ENCODE results near the gene TPD52L2. TPM values are rescaled to one million over a fixed set of nuclear protein-coding genes. Genes with fewer than 3 reads are reported as not detected.
"Not testable (repeated sequence)": the region's sequence is repeated elsewhere in the genome, so short reads cannot be mapped to it uniquely, and the experiment has no call there.

The TPD52L2 gene
- total RNA-seq, 2 experiments from 2014 or later = 67.8 to 70.8 TPM

- no peaks in the 10 kb centered on the region for H3K9me3 Mint-ChIP-seq
- ChIA-PET CTCF (interaction anchor here (1.1 kb wide), 1 partner anchor 161 kb away, joined by 3 read pairs; no protein-coding TSS in a partner anchor), POLR2A (no interaction called here)
- H3K27ac Mint-ChIP-seq = no peak overlapping the region
- H3K4me3 Mint-ChIP-seq = no peak overlapping the region
- peaks cover 32% of the 10 kb centered on the region for H3K36me3 Mint-ChIP-seq
- intact Hi-C loops (cut with micrococcal nuclease) = no loop called here
- no peaks in the 10 kb centered on the region for H3K27me3 Mint-ChIP-seq
- DNase-seq = no peak
- H3K4me1 Mint-ChIP-seq (ENCODE audit: low read depth) = peaks cover 10% of the 10 kb centered on the region
Measured at GRCh38 chr20:63877755-63878470, 12.8 kb downstream of the TPD52L2 start.

- Mint-ChIP-seq H3K27me3 (no peaks in the 10 kb centered on the region), H3K4me3 (no peak overlapping the region), H3K27ac (no peak overlapping the region), H3K36me3 (peaks cover 24% of the 10 kb centered on the region), H3K4me1 (ENCODE audit: low read depth) (peaks cover 3% of the 10 kb centered on the region), H3K9me3 (no peaks in the 10 kb centered on the region)
- DNase-seq = no peak
- intact Hi-C loops (cut with micrococcal nuclease) = no loop called here
- POLR2A ChIA-PET = no interaction called here
- CTCF ChIA-PET = interaction anchor here (1.1 kb wide), 1 partner anchor 159 kb away, joined by 3 read pairs; no protein-coding TSS in a partner anchor
Measured at GRCh38 chr20:63878899-63879663, 14.0 kb downstream of the TPD52L2 start.

GRCh38 chr20:63880901-63881300 lies 15.8 kb downstream of the TPD52L2 start:
- H3K4me1 Mint-ChIP-seq (ENCODE audit: low read depth); H3K27ac Mint-ChIP-seq; intact Hi-C loops (cut with micrococcal nuclease); H3K9me3 Mint-ChIP-seq; DNase-seq; H3K4me3 Mint-ChIP-seq; H3K27me3 Mint-ChIP-seq: not testable (repeated sequence)
- ChIA-PET POLR2A (interaction anchor here (1.0 kb wide), 1 partner anchor 11 kb away, joined by 4 read pairs; no protein-coding TSS in a partner anchor), CTCF (interaction anchor here (0.7 kb wide), 1 partner anchor 85 kb away, joined by 4 read pairs; no protein-coding TSS in a partner anchor)
- H3K36me3 Mint-ChIP-seq = peaks cover 22% of the 10 kb centered on the region

GRCh38 chr20:63881451-63882226 lies 16.6 kb downstream of the TPD52L2 start:
- Mint-ChIP-seq H3K27me3 (no peaks in the 10 kb centered on the region), H3K4me1 (ENCODE audit: low read depth) (peaks cover 3% of the 10 kb centered on the region), H3K27ac (no peak overlapping the region), H3K36me3 (peaks cover 16% of the 10 kb centered on the region), H3K4me3 (no peak overlapping the region), H3K9me3 (no peaks in the 10 kb centered on the region)
- intact Hi-C loops (cut with micrococcal nuclease) = no loop called here
- CTCF ChIA-PET = no interaction called here
- POLR2A ChIA-PET = interaction anchor here (1.0 kb wide), 1 partner anchor 10 kb away, joined by 4 read pairs; no protein-coding TSS in a partner anchor
- no peak for DNase-seq

GRCh38 chr20:63882257-63883200 lies 17.5 kb downstream of the TPD52L2 start:
- intact Hi-C loops (cut with micrococcal nuclease) = no loop called here
- H3K27me3 Mint-ChIP-seq = no peaks in the 10 kb centered on the region
- ChIA-PET CTCF (no interaction called here), POLR2A (interaction anchor here (0.9 kb wide), 1 partner anchor 9 kb away, joined by 3 read pairs; no protein-coding TSS in a partner anchor)
- DNase-seq = no peak
- H3K36me3 Mint-ChIP-seq = peaks cover 19% of the 10 kb centered on the region
- H3K4me1 Mint-ChIP-seq (ENCODE audit: low read depth) = peaks cover 3% of the 10 kb centered on the region
- H3K27ac Mint-ChIP-seq = no peak overlapping the region
- H3K4me3 Mint-ChIP-seq = no peak overlapping the region
- H3K9me3 Mint-ChIP-seq = no peaks in the 10 kb centered on the region

GRCh38 chr20:63883201-63883593 lies 18.1 kb downstream of the TPD52L2 start:
- Mint-ChIP-seq H3K4me1 (ENCODE audit: low read depth) (peaks cover under 1% of the 10 kb centered on the region), H3K9me3 (no peaks in the 10 kb centered on the region), H3K27ac (no peak overlapping the region), H3K27me3 (no peaks in the 10 kb centered on the region), H3K36me3 (peaks cover 19% of the 10 kb centered on the region), H3K4me3 (no peak overlapping the region)
- ChIA-PET POLR2A (interaction anchor here (0.9 kb wide), 1 partner anchor 10 kb away, joined by 3 read pairs; no protein-coding TSS in a partner anchor), CTCF (no interaction called here)
- intact Hi-C loops (cut with micrococcal nuclease) = no loop called here
- no peak for DNase-seq

GRCh38 chr20:63884506-63885263 lies 19.6 kb downstream of the TPD52L2 start:
- Mint-ChIP-seq H3K4me3 (no peak overlapping the region), H3K36me3 (peaks cover 26% of the 10 kb centered on the region), H3K27ac (no peak overlapping the region), H3K4me1 (ENCODE audit: low read depth) (no peaks in the 10 kb centered on the region), H3K9me3 (no peaks in the 10 kb centered on the region), H3K27me3 (no peaks in the 10 kb centered on the region)
- intact Hi-C loops (cut with micrococcal nuclease) = no loop called here
- POLR2A ChIA-PET = interaction anchor here (1.5 kb wide), 1 partner anchor 19 kb away, joined by 3 read pairs; the partner anchor contains the start of gene TPD52L2
- CTCF ChIA-PET = interaction anchor here (1.0 kb wide), 2 partner anchors 18 to 99 kb away, joined by 3 read pairs; no protein-coding TSS in a partner anchor
- DNase-seq = no peak

GRCh38 chr20:63885264-63886053 lies 20.4 kb downstream of the TPD52L2 start:
- ChIA-PET POLR2A (interaction anchor here (1.5 kb wide), 1 partner anchor 20 kb away, joined by 3 read pairs; the partner anchor contains the start of gene TPD52L2), CTCF (interaction anchor here (1.0 kb wide), 1 partner anchor 99 kb away, joined by 3 read pairs; no protein-coding TSS in a partner anchor)
- Mint-ChIP-seq H3K36me3 (peaks cover 28% of the 10 kb centered on the region), H3K9me3 (no peaks in the 10 kb centered on the region), H3K4me1 (ENCODE audit: low read depth) (no peaks in the 10 kb centered on the region), H3K27me3 (no peaks in the 10 kb centered on the region), H3K27ac (no peak overlapping the region), H3K4me3 (no peak overlapping the region)
- DNase-seq = no peak
- intact Hi-C loops (cut with micrococcal nuclease) = no loop called here

- intact Hi-C loops (cut with micrococcal nuclease) = no loop called here
- CTCF ChIA-PET = interaction anchor here (1.0 kb wide), 1 partner anchor 10 kb away, joined by 3 read pairs; no protein-coding TSS in a partner anchor
- Mint-ChIP-seq H3K36me3 (peaks cover 28% of the 10 kb centered on the region), H3K4me3 (no peak overlapping the region), H3K27me3 (no peaks in the 10 kb centered on the region), H3K4me1 (ENCODE audit: low read depth) (no peaks in the 10 kb centered on the region), H3K9me3 (no peaks in the 10 kb centered on the region), H3K27ac (no peak overlapping the region)
- no peak for DNase-seq
- POLR2A ChIA-PET = no interaction called here
Measured at GRCh38 chr20:63886054-63886419, 21.0 kb downstream of the TPD52L2 start.

GRCh38 chr20:63886921-63887320 lies 21.9 kb downstream of the TPD52L2 start:
- H3K27ac Mint-ChIP-seq = no peak overlapping the region
- H3K36me3 Mint-ChIP-seq = peaks cover 30% of the 10 kb centered on the region
- ChIA-PET POLR2A (no interaction called here), CTCF (interaction anchor here (1.0 kb wide), 1 partner anchor 11 kb away, joined by 3 read pairs; no protein-coding TSS in a partner anchor)
- intact Hi-C loops (cut with micrococcal nuclease) = no loop called here
- H3K4me3 Mint-ChIP-seq = no peak overlapping the region
- no peak for DNase-seq
- no peaks in the 10 kb centered on the region for H3K27me3 Mint-ChIP-seq
- H3K4me1 Mint-ChIP-seq (ENCODE audit: low read depth) = no peaks in the 10 kb centered on the region
- H3K9me3 Mint-ChIP-seq = no peaks in the 10 kb centered on the region

All from activated CD4-positive, alpha-beta memory T cell treated with anti-CD3 and anti-CD28 coated beads for 36 hours (primary cell).